ENCODE results near the gene KIFC3. TPM values are rescaled to one million over a fixed set of nuclear protein-coding genes. Genes with fewer than 3 reads are reported as not detected.

The KIFC3 gene
- total and polyA plus RNA-seq, 2 of the 13 experiments (the other 11 are each of a cell fraction or from before 2014, with no cell fraction given) = 42.1 to 45.3 TPM

DNA sequence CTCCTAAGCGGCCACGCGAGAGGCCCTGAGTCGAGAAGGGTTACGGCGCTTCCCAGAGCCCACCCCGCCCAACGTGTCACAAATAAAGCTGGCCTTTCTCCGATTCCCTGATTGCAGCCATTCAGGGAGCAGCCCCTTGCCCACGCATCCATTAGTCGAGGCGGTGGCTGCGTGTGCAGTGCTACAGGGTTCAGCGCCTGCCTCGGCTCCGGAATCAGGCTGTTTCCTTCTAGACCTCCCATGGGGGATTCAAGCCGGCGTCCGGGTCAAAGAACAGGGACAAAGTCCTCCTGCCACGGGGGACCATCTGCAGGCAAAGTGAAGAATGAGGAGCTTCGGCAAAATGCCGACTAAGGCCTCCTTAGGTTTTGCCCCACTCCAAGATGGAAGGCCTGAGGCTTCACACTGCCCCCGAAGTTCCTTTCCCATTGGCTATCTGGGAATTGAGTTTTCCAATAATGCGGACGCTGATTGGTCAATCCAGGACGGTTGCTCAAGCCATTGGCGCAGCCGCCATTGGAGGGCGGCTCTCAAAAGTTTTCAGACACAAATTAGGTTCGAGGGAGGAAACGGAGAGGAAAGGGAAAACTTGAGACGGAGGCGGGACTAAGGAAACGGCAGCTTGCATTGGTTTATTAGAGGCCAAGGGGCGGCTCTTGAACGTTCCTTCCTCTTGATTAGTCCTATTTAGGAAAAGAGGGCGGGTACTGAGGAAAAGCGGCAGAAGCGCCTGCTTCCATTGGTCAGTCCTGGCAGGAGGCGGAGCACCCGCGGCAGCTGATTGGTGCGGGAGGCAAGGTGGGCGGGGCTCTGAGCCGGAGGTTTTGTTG is 67.2 kb downstream of the KIFC3 start (continued):
- TF ChIP-seq, protein P1, sequence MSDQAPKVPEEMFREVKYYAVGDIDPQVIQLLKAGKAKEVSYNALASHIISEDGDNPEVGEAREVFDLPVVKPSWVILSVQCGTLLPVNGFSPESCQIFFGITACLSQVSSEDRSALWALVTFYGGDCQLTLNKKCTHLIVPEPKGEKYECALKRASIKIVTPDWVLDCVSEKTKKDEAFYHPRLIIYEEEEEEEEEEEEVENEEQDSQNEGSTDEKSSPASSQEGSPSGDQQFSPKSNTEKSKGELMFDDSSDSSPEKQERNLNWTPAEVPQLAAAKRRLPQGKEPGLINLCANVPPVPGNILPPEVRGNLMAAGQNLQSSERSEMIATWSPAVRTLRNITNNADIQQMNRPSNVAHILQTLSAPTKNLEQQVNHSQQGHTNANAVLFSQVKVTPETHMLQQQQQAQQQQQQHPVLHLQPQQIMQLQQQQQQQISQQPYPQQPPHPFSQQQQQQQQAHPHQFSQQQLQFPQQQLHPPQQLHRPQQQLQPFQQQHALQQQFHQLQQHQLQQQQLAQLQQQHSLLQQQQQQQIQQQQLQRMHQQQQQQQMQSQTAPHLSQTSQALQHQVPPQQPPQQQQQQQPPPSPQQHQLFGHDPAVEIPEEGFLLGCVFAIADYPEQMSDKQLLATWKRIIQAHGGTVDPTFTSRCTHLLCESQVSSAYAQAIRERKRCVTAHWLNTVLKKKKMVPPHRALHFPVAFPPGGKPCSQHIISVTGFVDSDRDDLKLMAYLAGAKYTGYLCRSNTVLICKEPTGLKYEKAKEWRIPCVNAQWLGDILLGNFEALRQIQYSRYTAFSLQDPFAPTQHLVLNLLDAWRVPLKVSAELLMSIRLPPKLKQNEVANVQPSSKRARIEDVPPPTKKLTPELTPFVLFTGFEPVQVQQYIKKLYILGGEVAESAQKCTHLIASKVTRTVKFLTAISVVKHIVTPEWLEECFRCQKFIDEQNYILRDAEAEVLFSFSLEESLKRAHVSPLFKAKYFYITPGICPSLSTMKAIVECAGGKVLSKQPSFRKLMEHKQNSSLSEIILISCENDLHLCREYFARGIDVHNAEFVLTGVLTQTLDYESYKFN (CRISPR knock-in tag; conservative IDR thresholded peaks at IDR 0.05) = peak; percentile 56
- no peak for TF ChIP-seq HOXA7 (CRISPR knock-in tag; IDR thresholded peaks at IDR 0.05)
- no peak for TF ChIP-seq ZNF674 (CRISPR knock-in tag; IDR thresholded peaks at IDR 0.05; ENCODE audit: low read depth)
- TF ChIP-seq, protein P2, sequence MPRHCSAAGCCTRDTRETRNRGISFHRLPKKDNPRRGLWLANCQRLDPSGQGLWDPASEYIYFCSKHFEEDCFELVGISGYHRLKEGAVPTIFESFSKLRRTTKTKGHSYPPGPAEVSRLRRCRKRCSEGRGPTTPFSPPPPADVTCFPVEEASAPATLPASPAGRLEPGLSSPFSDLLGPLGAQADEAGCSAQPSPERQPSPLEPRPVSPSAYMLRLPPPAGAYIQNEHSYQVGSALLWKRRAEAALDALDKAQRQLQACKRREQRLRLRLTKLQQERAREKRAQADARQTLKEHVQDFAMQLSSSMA (CRISPR knock-in tag; IDR thresholded peaks at IDR 0.05) = peak; percentile 94; the same call in 1 of the 2 replicates
- peak; percentile 91 for TF ChIP-seq ELF1 (CRISPR knock-in tag; IDR thresholded peaks at IDR 0.05)
- TF ChIP-seq SIX4 (CRISPR knock-in tag; IDR thresholded peaks at IDR 0.05) = peak; percentile 43
- TF ChIP-seq ZNF3 (CRISPR knock-in tag; IDR thresholded peaks at IDR 0.05) = no peak
- TF ChIP-seq BCL6 (CRISPR knock-in tag; IDR thresholded peaks at IDR 0.05) = no peak
- TF ChIP-seq MZF1 (CRISPR knock-in tag; IDR thresholded peaks at IDR 0.05; ENCODE audit: borderline replicate concordance) = no peak
- TF ChIP-seq ZNF777 (CRISPR knock-in tag; IDR thresholded peaks at IDR 0.05) = peak; percentile 25; the same call in 1 of the 2 replicates
- TF ChIP-seq PCBP1 (IDR thresholded peaks at IDR 0.05; ENCODE audit: borderline replicate concordance, low read depth, low read length) = peak; percentile 94; the same call in 1 of the 2 replicates
- no peak for TF ChIP-seq ARNTL (CRISPR knock-in tag; IDR thresholded peaks at IDR 0.05)
- TF ChIP-seq ZC3H4 (CRISPR knock-in tag; IDR thresholded peaks at IDR 0.05; ENCODE audit: borderline replicate concordance) = no peak
- TF ChIP-seq ZNF446 (CRISPR knock-in tag; IDR thresholded peaks at IDR 0.05) = peak; percentile 71; the same call in 1 of the 2 replicates
- no peak for TF ChIP-seq RELA (CRISPR knock-in tag; IDR thresholded peaks at IDR 0.05)
- TF ChIP-seq, protein P3, sequence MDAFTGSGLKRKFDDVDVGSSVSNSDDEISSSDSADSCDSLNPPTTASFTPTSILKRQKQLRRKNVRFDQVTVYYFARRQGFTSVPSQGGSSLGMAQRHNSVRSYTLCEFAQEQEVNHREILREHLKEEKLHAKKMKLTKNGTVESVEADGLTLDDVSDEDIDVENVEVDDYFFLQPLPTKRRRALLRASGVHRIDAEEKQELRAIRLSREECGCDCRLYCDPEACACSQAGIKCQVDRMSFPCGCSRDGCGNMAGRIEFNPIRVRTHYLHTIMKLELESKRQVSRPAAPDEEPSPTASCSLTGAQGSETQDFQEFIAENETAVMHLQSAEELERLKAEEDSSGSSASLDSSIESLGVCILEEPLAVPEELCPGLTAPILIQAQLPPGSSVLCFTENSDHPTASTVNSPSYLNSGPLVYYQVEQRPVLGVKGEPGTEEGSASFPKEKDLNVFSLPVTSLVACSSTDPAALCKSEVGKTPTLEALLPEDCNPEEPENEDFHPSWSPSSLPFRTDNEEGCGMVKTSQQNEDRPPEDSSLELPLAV (CRISPR knock-in tag; conservative IDR thresholded peaks at IDR 0.05; ENCODE audit: low read depth) = no peak
- no peak for TF ChIP-seq TBX3 (IDR thresholded peaks at IDR 0.05; ENCODE audit: borderline replicate concordance)
- peak; percentile 71 for TF ChIP-seq CEBPG (CRISPR knock-in tag; IDR thresholded peaks at IDR 0.05)
- peak; percentile 61 for TF ChIP-seq ZSCAN25 (CRISPR knock-in tag; IDR thresholded peaks at IDR 0.05)
- 0 out of 2 replicates have a peak, but pooled peaks have one; percentile 32 for TF ChIP-seq ZSCAN31 (CRISPR knock-in tag; IDR thresholded peaks at IDR 0.05; ENCODE audit: low read depth)
- TF ChIP-seq, protein P4, sequence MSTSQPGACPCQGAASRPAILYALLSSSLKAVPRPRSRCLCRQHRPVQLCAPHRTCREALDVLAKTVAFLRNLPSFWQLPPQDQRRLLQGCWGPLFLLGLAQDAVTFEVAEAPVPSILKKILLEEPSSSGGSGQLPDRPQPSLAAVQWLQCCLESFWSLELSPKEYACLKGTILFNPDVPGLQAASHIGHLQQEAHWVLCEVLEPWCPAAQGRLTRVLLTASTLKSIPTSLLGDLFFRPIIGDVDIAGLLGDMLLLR (CRISPR knock-in tag; IDR thresholded peaks at IDR 0.05) = peak; percentile 25; the same call in 1 of the 2 replicates
- TF ChIP-seq XRCC5 (optimal IDR thresholded peaks at IDR 0.05; ENCODE audit: low read length) = peak; percentile 69
- TF ChIP-seq ZNF430 (CRISPR knock-in tag; IDR thresholded peaks at IDR 0.05) = peak; percentile 16; the same call in 1 of the 2 replicates
- peak; percentile 95 for TF ChIP-seq CEBPB (IDR thresholded peaks at IDR 0.05; ENCODE audit: borderline replicate concordance, low read depth, low read length)

Data from HepG2 (cell line).